ENCODE data around the gene MPZL2. TPM values are rescaled to one million over a fixed set of nuclear protein-coding genes. Genes with fewer than 3 reads are reported as not detected.

MPZL2 gene
- total and polyA plus RNA-seq, 2 experiments from 2014 or later = 2.6 to 4.2 TPM

GRCh38 chr11:118272001-118272400, 7.9 kb upstream of the MPZL2 start:
- Mint-ChIP-seq H3K9me3 (no peaks in the 10 kb centered on the region), H3K4me3 (no peak overlapping the region), H3K27me3 (ENCODE audit: insufficient read depth, low read depth, poor library complexity) (peaks cover 3% of the 10 kb centered on the region), H3K4me1 (no peaks in the 10 kb centered on the region), H3K27ac (no peak overlapping the region), H3K36me3 (ENCODE audit: low read depth) (no peaks in the 10 kb centered on the region)
- DNase-seq (ENCODE audit: low spot score) (no peak), ATAC-seq (no peak)
- Histone ChIP-seq H4K20me1 (replicated peaks; ENCODE audit: insufficient read depth) (no peaks in the 10 kb centered on the region), H3K27me3 (ENCODE audit: insufficient read depth) (peaks cover 13% of the 10 kb centered on the region; the same call in 1 of the 2 replicates), H3K36me3 (ENCODE audit: insufficient read depth) (no peaks in the 10 kb centered on the region), H3K79me2 (replicated peaks; ENCODE audit: insufficient read depth) (no peaks in the 10 kb centered on the region), H3K4me3 (no peak overlapping the region), H3K4me1 (ENCODE audit: insufficient read depth) (no peaks in the 10 kb centered on the region), H3K4me2 (no peak overlapping the region), H3K9me2 (ENCODE audit: insufficient read depth) (no peaks in the 10 kb centered on the region; the same call in 1 of the 2 replicates), H3F3A (replicated peaks; ENCODE audit: low read depth) (no peaks in the 10 kb centered on the region), H3K27ac (ENCODE audit: low read depth) (no peak overlapping the region), H2AFZ (no peak overlapping the region)
- TF ChIP-seq NANOG (IDR thresholded peaks at IDR 0.05; ENCODE audit: borderline replicate concordance) = no peak
- no peak for TF ChIP-seq ZNF114 (CRISPR knock-in tag; IDR thresholded peaks at IDR 0.05)
- TF ChIP-seq POLR2AphosphoS5 (IDR thresholded peaks at IDR 0.05; ENCODE audit: low read depth) = no peak
- TF ChIP-seq ETS1 (IDR thresholded peaks at IDR 0.05) = no peak
- TF ChIP-seq EZH2phosphoT487 (IDR thresholded peaks at IDR 0.05; ENCODE audit: unreplicated experiment) = no peak
- no peak for TF ChIP-seq ZNF462 (CRISPR knock-in tag; IDR thresholded peaks at IDR 0.05)
- TF ChIP-seq ZNF331 (CRISPR knock-in tag; IDR thresholded peaks at IDR 0.05; ENCODE audit: low read depth) = no peak
- TF ChIP-seq STAT1 (IDR thresholded peaks at IDR 0.05; ENCODE audit: unreplicated experiment) = no peak
- no peak for TF ChIP-seq CREB1 (CRISPR knock-in tag; IDR thresholded peaks at IDR 0.05; ENCODE audit: low read depth)
- no peak for TF ChIP-seq CTCF (conservative IDR thresholded peaks at IDR 0.05; ENCODE audit: low read depth in 2 of 2)
